Thyroid gland (tissue), 4 donors: Measurements from ENCODE around the gene HMGCS1.

Experiments used
- POLR2A ChIP-seq, 2 donors: fragments of 450-650 bp; IDR thresholded peaks; one replicate each; pipeline ENCODE4 v1.6.1; 2017; ENCODE audit warnings: antibody characterized with exemption in 2 of 2, mild to moderate bottlenecking in 2 of 2, moderate library complexity in 1 of 2
- TF ChIP-seq, protein P1 (sequence below), 6 experiments: fragments of 200-600 bp in 3 of 6; fragments of 450-650 bp in 3 of 6; sonication (generic) in 3 of 6; IDR thresholded peaks; one replicate each; pipeline ENCODE4 v1.5.1; 2016 to 2019; ENCODE audit warnings: antibody characterized with exemption in 6 of 6, mild to moderate bottlenecking in 2 of 6, inconsistent platforms in 1 of 6, moderate library complexity in 1 of 6

GRCh38 chr5:43303242-43303641, 10.0 kb downstream of the HMGCS1 start:
- TF ChIP-seq, protein P1, sequence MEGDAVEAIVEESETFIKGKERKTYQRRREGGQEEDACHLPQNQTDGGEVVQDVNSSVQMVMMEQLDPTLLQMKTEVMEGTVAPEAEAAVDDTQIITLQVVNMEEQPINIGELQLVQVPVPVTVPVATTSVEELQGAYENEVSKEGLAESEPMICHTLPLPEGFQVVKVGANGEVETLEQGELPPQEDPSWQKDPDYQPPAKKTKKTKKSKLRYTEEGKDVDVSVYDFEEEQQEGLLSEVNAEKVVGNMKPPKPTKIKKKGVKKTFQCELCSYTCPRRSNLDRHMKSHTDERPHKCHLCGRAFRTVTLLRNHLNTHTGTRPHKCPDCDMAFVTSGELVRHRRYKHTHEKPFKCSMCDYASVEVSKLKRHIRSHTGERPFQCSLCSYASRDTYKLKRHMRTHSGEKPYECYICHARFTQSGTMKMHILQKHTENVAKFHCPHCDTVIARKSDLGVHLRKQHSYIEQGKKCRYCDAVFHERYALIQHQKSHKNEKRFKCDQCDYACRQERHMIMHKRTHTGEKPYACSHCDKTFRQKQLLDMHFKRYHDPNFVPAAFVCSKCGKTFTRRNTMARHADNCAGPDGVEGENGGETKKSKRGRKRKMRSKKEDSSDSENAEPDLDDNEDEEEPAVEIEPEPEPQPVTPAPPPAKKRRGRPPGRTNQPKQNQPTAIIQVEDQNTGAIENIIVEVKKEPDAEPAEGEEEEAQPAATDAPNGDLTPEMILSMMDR (IDR thresholded peaks at IDR 0.05) = no peak
- TF ChIP-seq POLR2A (IDR thresholded peaks at IDR 0.05) = no peak
